ENCODE results near the gene GPATCH8. TPM values are rescaled to one million over a fixed set of nuclear protein-coding genes. Genes with fewer than 3 reads are reported as not detected.

Gene GPATCH8
- total RNA-seq, 4 donors from 2014 or later = 15.3 to 35.5 (median 24.9) TPM

DNA sequence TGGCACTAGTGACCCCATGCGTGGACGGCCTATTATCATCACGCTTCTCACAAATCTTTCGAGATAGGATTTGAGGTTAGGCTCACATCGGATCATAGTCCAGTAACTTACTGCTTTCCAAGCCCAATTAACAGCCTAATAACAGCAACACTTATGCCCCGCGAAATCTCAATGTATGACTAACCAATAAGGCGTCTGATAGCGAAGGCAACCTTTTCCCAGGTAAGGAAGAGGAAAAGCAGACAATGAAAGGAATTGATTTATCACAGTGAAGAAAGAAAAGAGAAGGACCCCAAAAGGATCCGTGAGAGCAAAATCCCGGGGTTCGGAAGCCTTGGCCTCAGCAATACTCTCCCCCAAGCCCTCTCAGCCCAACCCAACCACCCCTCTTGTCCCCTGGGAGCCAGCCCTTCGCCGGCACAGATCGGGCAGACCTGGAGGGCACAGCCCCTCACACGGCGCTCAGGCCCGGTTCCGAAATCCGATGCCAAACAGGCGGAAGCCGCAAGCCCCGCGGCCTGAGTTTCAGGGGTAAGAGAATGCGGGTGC, 534 bp downstream of the GPATCH8 start:
- peak overlapping the region; percentile 63 to 99 (median 86) for H3K4me3 ChIP-seq
- H3K9me3 ChIP-seq = no peaks in the 10 kb centered on the region
- intact Hi-C loops (cut with DNase I) = loop anchor here (10.0 kb wide), 1 partner anchor 298 kb away; no protein-coding TSS in a partner anchor
- H3K27me3 ChIP-seq = peaks cover 0 to 2% (median 0%) of the 10 kb centered on the region in 4 donors
- no peaks in the 10 kb centered on the region for H3K36me3 ChIP-seq
- H3K4me1 ChIP-seq = peaks cover 13 to 55% (median 24%) of the 10 kb centered on the region in 3 donors
- H3K27ac ChIP-seq = peak overlapping the region; percentile 89 to 96 (median 93)
- WGBS, 2 donors = 0% methylated on average over 12 to 14 of the region's 25 CpGs
- DNase-seq = no peak
- TF ChIP-seq POLR2A (IDR thresholded peaks at IDR 0.05) = no peak
- TF ChIP-seq CTCF (IDR thresholded peaks at IDR 0.05) = no peak

- Histone ChIP-seq H3K27ac (peak overlapping the region in 3 of 4 donors; percentile 89 to 96 (median 94)), H3K4me3 (peak overlapping the region; percentile 63 to 99 (median 86)), H3K4me1 (peaks cover 13 to 55% (median 24%) of the 10 kb centered on the region in 3 donors), H3K9me3 (no peaks in the 10 kb centered on the region), H3K36me3 (no peaks in the 10 kb centered on the region), H3K27me3 (no peaks in the 10 kb centered on the region)
- no peak for TF ChIP-seq POLR2A (IDR thresholded peaks at IDR 0.05)
- no peak for DNase-seq
- intact Hi-C loops (cut with DNase I) = loop anchor here (10.0 kb wide), 1 partner anchor 297 kb away; no protein-coding TSS in a partner anchor
- 4 to 8% methylated on average over 6 of the region's 6 CpGs for WGBS, 2 donors
Observed at GRCh38 chr17:44501866-44502375, 1.3 kb downstream of the GPATCH8 start.

GRCh38 chr17:44499722-44500121, 3.5 kb downstream of the GPATCH8 start:
- WGBS, 2 donors = 6 to 27% methylated on average over 1 of the region's 1 CpG
- DNase-seq = no peak
- Histone ChIP-seq H3K4me3 (no peak overlapping the region), H3K9me3 (no peaks in the 10 kb centered on the region), H3K36me3 (no peaks in the 10 kb centered on the region), H3K27ac (no peak overlapping the region), H3K27me3 (no peaks in the 10 kb centered on the region), H3K4me1 (peaks cover 13 to 58% (median 24%) of the 10 kb centered on the region in 3 donors)
- intact Hi-C loops (cut with DNase I) = loop anchor here (10.0 kb wide), 1 partner anchor 295 kb away; no protein-coding TSS in a partner anchor
- TF ChIP-seq POLR2A (IDR thresholded peaks at IDR 0.05) (no peak), CTCF (IDR thresholded peaks at IDR 0.05) (no peak)

- 77 to 78% methylated on average over 2 of the region's 2 CpGs for WGBS, 2 donors
- Histone ChIP-seq H3K27ac (no peak overlapping the region), H3K4me3 (no peak overlapping the region), H3K27me3 (no peaks in the 10 kb centered on the region), H3K36me3 (peaks cover 0 to 2% (median 0%) of the 10 kb centered on the region in 3 donors), H3K9me3 (no peaks in the 10 kb centered on the region), H3K4me1 (peaks cover 9 to 47% (median 19%) of the 10 kb centered on the region in 3 donors)
- no peak for DNase-seq
- intact Hi-C loops (cut with DNase I) = no loop called here
- TF ChIP-seq CTCF (IDR thresholded peaks at IDR 0.05) (no peak), POLR2A (IDR thresholded peaks at IDR 0.05) (no peak)
Observed at GRCh38 chr17:44496815-44497214, 6.4 kb downstream of the GPATCH8 start.

- 84 to 91% methylated on average over 5 of the region's 5 CpGs for WGBS, 2 donors
- Histone ChIP-seq H3K9me3 (no peaks in the 10 kb centered on the region), H3K4me1 (peaks cover 0 to 12% (median 0%) of the 10 kb centered on the region in 3 donors), H3K27me3 (no peaks in the 10 kb centered on the region), H3K27ac (no peak overlapping the region), H3K4me3 (no peak overlapping the region), H3K36me3 (peaks cover 0 to 25% (median 0%) of the 10 kb centered on the region in 3 donors)
- no peak for DNase-seq
- TF ChIP-seq CTCF (IDR thresholded peaks at IDR 0.05) (no peak), POLR2A (IDR thresholded peaks at IDR 0.05) (no peak)
- intact Hi-C loops (cut with DNase I) = no loop called here
Observed at GRCh38 chr17:44493339-44493738, 9.9 kb downstream of the GPATCH8 start.

Measured in esophagus squamous epithelium (tissue), 5 donors.